H1 (cell line): Measurements from ENCODE around the gene DISC1. TPM values are rescaled to one million over a fixed set of nuclear protein-coding genes. Genes with fewer than 3 reads are reported as not detected.

Source experiments
- CTCF ChIA-PET: fragments of 300-600 bp; sonication (Branson Sonifier 250); formaldehyde crosslinking; loops from one replicate; lab custom pipeline; 2021; ENCODE audit not compliant: partially characterized antibody; lab: Charles Lee
- POLR2A ChIA-PET: fragments of 300-600 bp; sonication (Branson Sonifier 250); formaldehyde crosslinking; loops from one replicate; lab custom pipeline; 2021; ENCODE audit warnings: inconsistent platforms; ENCODE audit not compliant: partially characterized antibody; lab: Charles Lee
- DNase-seq, 2 experiments: peaks; one replicate each; pipeline versions ENCODE4 v3.0.0 to v3.0.0-alpha.2; 2010 to 2022; ENCODE audit warnings: low spot score in 2 of 2, low read depth in 1 of 2, mixed read lengths in 1 of 2
- FAIRE-seq: peaks from 2 replicates; lab custom pipeline; 2011; peaks lifted over from hg19 to GRCh38; lab: Jason Lieb, UNC
- H2AFZ ChIP-seq: 2 replicates; pipeline ENCODE4 v1.8.1; 2012; ENCODE audit warnings: low read length, inconsistent platforms
- H2AK5ac ChIP-seq: 2 replicates; pipeline ENCODE4 v1.6.1; 2013; ENCODE audit warnings: low read depth, low read length
- H2BK120ac ChIP-seq: replicated peaks from 2 replicates; pipeline ENCODE3; 2013; ENCODE audit warnings: low read depth, low read length, inconsistent platforms
- H2BK12ac ChIP-seq: 2 replicates; pipeline ENCODE4 v1.6.1; 2013; ENCODE audit warnings: low read depth, low read length
- H2BK15ac ChIP-seq: 2 replicates; pipeline ENCODE4 v1.6.1; 2013; ENCODE audit warnings: low read length
- H2BK20ac ChIP-seq: 2 replicates; pipeline ENCODE4 v1.6.1; 2013; ENCODE audit warnings: low read length
- H2BK5ac ChIP-seq: 2 replicates; pipeline ENCODE4 v1.6.1; 2013; ENCODE audit warnings: low read depth, low read length
- H3K14ac ChIP-seq: 2 replicates; pipeline ENCODE4 v1.6.1; 2013; ENCODE audit warnings: inconsistent platforms; ENCODE audit not compliant: insufficient read length
- H3K18ac ChIP-seq: 2 replicates; pipeline ENCODE4 v1.6.1; 2013; ENCODE audit warnings: low read length; ENCODE audit errors: extremely low read depth
- H3K23ac ChIP-seq: 2 replicates; pipeline ENCODE4 v1.6.1; 2013; ENCODE audit warnings: inconsistent platforms; ENCODE audit not compliant: insufficient read length
- H3K23me2 ChIP-seq: 2 replicates; pipeline ENCODE4 v1.6.1; 2013; ENCODE audit warnings: low read depth, low read length
- H3K27ac ChIP-seq: 2 replicates; pipeline ENCODE4 v1.6.1; 2011; ENCODE audit warnings: low read depth, low read length, inconsistent platforms
- H3K27me3 ChIP-seq, 4 experiments: replicated peaks in 1 of 4; 1 replicate in 1 of 4; 2 replicates in 3 of 4; pipeline versions ENCODE4 v1.6.1 to v1.8.1; 2011 to 2013; ENCODE audit warnings: low read length in 3 of 4, mild to moderate bottlenecking in 3 of 4, inconsistent platforms in 2 of 4, mixed read lengths in 2 of 4, moderate library complexity in 1 of 4; ENCODE audit not compliant: control insufficient read depth in 3 of 4, insufficient read depth in 3 of 4; ENCODE audit errors: extremely low read depth in 1 of 4
- H3K36me3 ChIP-seq, 4 experiments: 2 replicates each; pipeline versions ENCODE4 v1.6.1 to v1.8.1; 2011 to 2013; ENCODE audit warnings: mild to moderate bottlenecking in 4 of 4, low read length in 3 of 4, moderate library complexity in 2 of 4, control low read depth in 1 of 4, inconsistent platforms in 1 of 4; ENCODE audit not compliant: insufficient read depth in 4 of 4, control insufficient read depth in 2 of 4
- H3K4ac ChIP-seq: replicated peaks from 2 replicates; pipeline ENCODE3; 2013; ENCODE audit warnings: low read length, low read depth, mixed read lengths, inconsistent platforms; ENCODE audit not compliant: insufficient read length
- H3K4me1 ChIP-seq, 4 experiments: replicated peaks in 1 of 4; 1 replicate in 1 of 4; 2 replicates in 3 of 4; pipeline versions ENCODE4 v1.6.1 to v1.8.1; 2011 to 2013; ENCODE audit warnings: low read length in 3 of 4, inconsistent platforms in 2 of 4, mixed read lengths in 1 of 4; ENCODE audit not compliant: insufficient read depth in 4 of 4, control insufficient read depth in 3 of 4
- H3K4me2 ChIP-seq, 2 experiments: 2 replicates each; pipeline versions ENCODE4 v1.6.1 to v1.8.1; 2011 to 2013; ENCODE audit warnings: low read depth in 2 of 2, low read length in 2 of 2, control low read depth in 1 of 2, inconsistent platforms in 1 of 2, mild to moderate bottlenecking in 1 of 2; ENCODE audit not compliant: insufficient read depth in 1 of 2
- H3K4me3 ChIP-seq, 4 experiments: fragments of 200-600, 300-600 bp in 1 of 4; sonication (generic), shearing (Covaris generic), sonication (Bioruptor Twin) in 1 of 4; 2 replicates each; pipeline versions ENCODE4 v1.5.1 to v1.8.1; 2011 to 2016; ENCODE audit warnings: low read length in 4 of 4, low read depth in 3 of 4, control low read depth in 2 of 4, inconsistent platforms in 2 of 4, mild to moderate bottlenecking in 2 of 4, mixed read lengths in 1 of 4, moderate library complexity in 1 of 4; ENCODE audit not compliant: insufficient read depth in 2 of 4; ENCODE audit errors: extremely low read depth in 1 of 4
- H3K56ac ChIP-seq: replicated peaks from 2 replicates; pipeline ENCODE3; 2013; ENCODE audit warnings: low read depth, mild to moderate bottlenecking, mixed read lengths, low read length, inconsistent platforms; ENCODE audit not compliant: insufficient read length
- H3K79me1 ChIP-seq: 2 replicates; pipeline ENCODE4 v1.6.1; 2013; ENCODE audit warnings: low read depth, low read length, control low read depth
- H3K79me2 ChIP-seq, 2 experiments: 2 replicates each; pipeline versions ENCODE4 v1.6.1 to v1.8.1; 2012 to 2013; ENCODE audit warnings: low read length in 2 of 2, mild to moderate bottlenecking in 2 of 2, inconsistent platforms in 1 of 2; ENCODE audit not compliant: insufficient read depth in 2 of 2, control insufficient read depth in 1 of 2
- H3K9ac ChIP-seq, 4 experiments: replicated peaks in 1 of 4; 1 replicate in 1 of 4; 2 replicates in 3 of 4; pipeline versions ENCODE4 v1.6.1 to v1.8.1; 2011 to 2013; ENCODE audit warnings: low read depth in 3 of 4, low read length in 3 of 4, control low read depth in 2 of 4, mild to moderate bottlenecking in 2 of 4, moderate library complexity in 2 of 4, inconsistent platforms in 1 of 4; ENCODE audit errors: extremely low read depth in 1 of 4
- H3K9me3 ChIP-seq, 2 experiments: 2 replicates each; pipeline versions ENCODE4 v1.6.1 to v1.8.1; 2012 to 2013; ENCODE audit warnings: mild to moderate bottlenecking in 2 of 2, moderate library complexity in 2 of 2, control low read depth in 1 of 2, inconsistent platforms in 1 of 2, low read depth in 1 of 2, low read length in 1 of 2, mixed read lengths in 1 of 2; ENCODE audit not compliant: insufficient read depth in 2 of 2
- H4K20me1 ChIP-seq, 2 experiments: replicated peaks in 1 of 2; 2 replicates each; pipeline versions ENCODE3 to v1.8.1; 2011 to 2013; ENCODE audit warnings: inconsistent platforms in 2 of 2, low read length in 2 of 2, mild to moderate bottlenecking in 1 of 2; ENCODE audit not compliant: insufficient read depth in 2 of 2, control insufficient read depth in 1 of 2
- H4K5ac ChIP-seq: 2 replicates; pipeline ENCODE4 v1.6.1; 2013; ENCODE audit warnings: low read length, low read depth, mixed read lengths, inconsistent platforms; ENCODE audit not compliant: insufficient read length
- H4K8ac ChIP-seq: 2 replicates; pipeline ENCODE4 v1.8.0; 2013; ENCODE audit warnings: mild to moderate bottlenecking, moderate library complexity, low read length, inconsistent platforms; ENCODE audit not compliant: insufficient read depth; ENCODE audit errors: extremely low read depth
- H4K91ac ChIP-seq: replicated peaks from 2 replicates; pipeline ENCODE3; 2013; ENCODE audit warnings: low read length, mixed read lengths, inconsistent platforms; ENCODE audit not compliant: insufficient read length
- FOSL1 ChIP-seq: IDR thresholded peaks from 2 replicates; pipeline ENCODE4 v1.6.1; 2011; ENCODE audit warnings: mild to moderate bottlenecking, low read depth, low read length, moderate library complexity; ENCODE audit not compliant: insufficient read depth
- KDM5A ChIP-seq: fragments of 200-600 bp; IDR thresholded peaks from 2 replicates; pipeline ENCODE4 v1.7.1; 2012; ENCODE audit warnings: mild to moderate bottlenecking, low read length, inconsistent platforms, mixed read lengths
- POLR2AphosphoS5 ChIP-seq: IDR thresholded peaks from 2 replicates; pipeline ENCODE4 v1.6.1; 2011; ENCODE audit warnings: low read depth, low read length
- RAD21 ChIP-seq, 2 experiments: IDR thresholded peaks in 1 of 2; conservative IDR thresholded peaks in 1 of 2; 2 replicates each; pipeline ENCODE4 v1.6.1; 2011; ENCODE audit warnings: low read depth in 2 of 2, low read length in 2 of 2, improper control_type of control experiment in 1 of 2, inconsistent platforms in 1 of 2, mild to moderate bottlenecking in 1 of 2, moderate library complexity in 1 of 2
- SIN3A ChIP-seq, 2 experiments: IDR thresholded peaks in 1 of 2; conservative IDR thresholded peaks in 1 of 2; 2 replicates each; pipeline ENCODE4 v1.6.1; 2011 to 2012; ENCODE audit warnings: low read length in 2 of 2, improper control_type of control experiment in 1 of 2, low read depth in 1 of 2, mild to moderate bottlenecking in 1 of 2
- SP1 ChIP-seq: IDR thresholded peaks from 2 replicates; pipeline ENCODE4 v1.6.1; 2011; ENCODE audit warnings: low read depth, low read length
- whole genome bisulfite sequencing, 2 experiments: shearing (Covaris generic) in 1 of 2; methylation state at CpG; one replicate each; pipeline versions ENCODE4 v1.1.6 to v1.1.7; 2013 to 2015; ENCODE audit warnings: low lambda C conversion rate in 2 of 2, mixed read lengths in 2 of 2, inconsistent platforms in 1 of 2, low coverage in 1 of 2, missing lambda C conversion rate in 1 of 2; ENCODE audit not compliant: insufficient replicate concordance in 2 of 2, insufficient coverage in 1 of 2, insufficient read length in 1 of 2; ENCODE audit errors: extremely low coverage in 1 of 2, missing lambda C conversion rate in 1 of 2; 5-methylcytosine and 5-hydroxymethylcytosine counted together
- polyA plus RNA-seq, 7 experiments: library from polyadenylated mRNA; depleted of rRNA in 3 of 7; stranded (reverse) in 5 of 7; unstranded in 2 of 7; fragments of >200 nt in 5 of 7; fragments of 200-250 nt in 2 of 7; gene quantifications; 1 replicate in 5 of 7; 2 replicates in 1 of 7; 4 replicates in 1 of 7; pipeline versions ENCODE4 v1.2.1 to v1.2.3, GENCODE V29; 2011 to 2013; ENCODE audit warnings: missing spikeins in 2 of 7, mixed read lengths in 2 of 7
- total RNA-seq: library from RNA; stranded (reverse); fragmentation: NEBNext Ultra II Directional; extraction: Animal tissue kit (Norgen Biotek cat#: 25700); gene quantifications from 2 replicates; pipeline ENCODE4 v1.2.1, GENCODE V29; 2021
- TF ChIP-seq, protein P1 (sequence below), 3 experiments: IDR thresholded peaks; 1 replicate in 2 of 3; 2 replicates in 1 of 3; pipeline versions ENCODE4 v1.5.1 to v1.6.1; 2011; ENCODE audit warnings: low read length in 3 of 3, mild to moderate bottlenecking in 3 of 3, inconsistent platforms in 2 of 3, low read depth in 1 of 3, moderate library complexity in 1 of 3; ENCODE audit not compliant: insufficient read depth in 1 of 3; ENCODE audit errors: control extremely low read depth in 1 of 3

DISC1 gene
- total and polyA plus RNA-seq, 2 of the 8 experiments (the other 6 are each of a cell fraction or from before 2014, with no cell fraction given) = 1.1 to 3.5 TPM

GRCh38 chr1:231691618-231692259 is 65.1 kb downstream of the DISC1 start:
- Histone ChIP-seq H3K4me1 (peaks cover 3 to 10% (median 4%) of the 10 kb centered on the region in 4 experiments), H2AFZ (no peak overlapping the region), H3K4ac (no peak overlapping the region), H2BK12ac (no peak overlapping the region), H2BK15ac (no peak overlapping the region), H3K23ac (no peak overlapping the region), H2AK5ac (no peak overlapping the region), H3K27ac (no peak overlapping the region), H3K14ac (no peak overlapping the region), H4K8ac (no peak overlapping the region), H3K4me3 (no peak overlapping the region), H3K18ac (no peak overlapping the region), H4K20me1 (no peaks in the 10 kb centered on the region), H3K56ac (no peak overlapping the region), H3K79me1 (no peaks in the 10 kb centered on the region), H2BK20ac (no peak overlapping the region), H3K27me3 (no peaks in the 10 kb centered on the region; a peak in 1 of 7 replicates), H2BK120ac (no peak overlapping the region), H3K23me2 (peaks cover 2% of the 10 kb centered on the region; the same call in 1 of the 2 replicates), H3K36me3 (no peaks in the 10 kb centered on the region), H2BK5ac (no peak overlapping the region), H3K79me2 (no peaks in the 10 kb centered on the region), H3K9ac (no peak overlapping the region), H4K5ac (no peak overlapping the region), H3K4me2 (no peak overlapping the region), H4K91ac (no peak overlapping the region), H3K9me3 (peaks cover 0 to 2% of the 10 kb centered on the region in 2 experiments; a peak in 1 of 4 replicates)
- DNase-seq = peak; percentile 38 to 86
- CTCF ChIA-PET = interaction anchor here (0.8 to 3.3 kb wide), 15 partner anchors 10 to 252 kb away, joined by 3 to 25 read pairs (median 5); no protein-coding TSS in a partner anchor
- POLR2A ChIA-PET = interaction anchor here (0.6 kb wide), 1 partner anchor 25 kb away, joined by 3 read pairs; no protein-coding TSS in a partner anchor
- no peak for TF ChIP-seq SIN3A (conservative IDR thresholded peaks at IDR 0.05 in 1 of 2, IDR thresholded peaks at IDR 0.05 in 1 of 2; ENCODE audit: low read depth in 1 of 2, low read length in 2 of 2)
- TF ChIP-seq POLR2AphosphoS5 = no peak
- TF ChIP-seq KDM5A = no peak
- TF ChIP-seq FOSL1 = no peak
- peak; percentile 47 to 57 for TF ChIP-seq RAD21 (IDR thresholded peaks at IDR 0.05 in 1 of 2, conservative IDR thresholded peaks at IDR 0.05 in 1 of 2; ENCODE audit: low read depth in 2 of 2, low read length in 2 of 2)
- TF ChIP-seq, protein P1, sequence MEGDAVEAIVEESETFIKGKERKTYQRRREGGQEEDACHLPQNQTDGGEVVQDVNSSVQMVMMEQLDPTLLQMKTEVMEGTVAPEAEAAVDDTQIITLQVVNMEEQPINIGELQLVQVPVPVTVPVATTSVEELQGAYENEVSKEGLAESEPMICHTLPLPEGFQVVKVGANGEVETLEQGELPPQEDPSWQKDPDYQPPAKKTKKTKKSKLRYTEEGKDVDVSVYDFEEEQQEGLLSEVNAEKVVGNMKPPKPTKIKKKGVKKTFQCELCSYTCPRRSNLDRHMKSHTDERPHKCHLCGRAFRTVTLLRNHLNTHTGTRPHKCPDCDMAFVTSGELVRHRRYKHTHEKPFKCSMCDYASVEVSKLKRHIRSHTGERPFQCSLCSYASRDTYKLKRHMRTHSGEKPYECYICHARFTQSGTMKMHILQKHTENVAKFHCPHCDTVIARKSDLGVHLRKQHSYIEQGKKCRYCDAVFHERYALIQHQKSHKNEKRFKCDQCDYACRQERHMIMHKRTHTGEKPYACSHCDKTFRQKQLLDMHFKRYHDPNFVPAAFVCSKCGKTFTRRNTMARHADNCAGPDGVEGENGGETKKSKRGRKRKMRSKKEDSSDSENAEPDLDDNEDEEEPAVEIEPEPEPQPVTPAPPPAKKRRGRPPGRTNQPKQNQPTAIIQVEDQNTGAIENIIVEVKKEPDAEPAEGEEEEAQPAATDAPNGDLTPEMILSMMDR (IDR thresholded peaks at IDR 0.05; ENCODE audit: control extremely low read depth in 1 of 3, insufficient read depth in 1 of 3, low read depth in 1 of 3, low read length in 3 of 3) = peak; percentile 66 to 100 (median 96)
- TF ChIP-seq SP1 = no peak
- FAIRE-seq = no peak
- 43% methylated on average over 17 of the region's 17 CpGs; no CpG with 5 or more reads in 1 of the 2 experiments for WGBS, 2 experiments
